H1 (cell line): ENCODE data around the gene FRMPD1. TPM values are rescaled to one million over a fixed set of nuclear protein-coding genes. Genes with fewer than 3 reads are reported as not detected.
A peak's percentile ranks its signal among the peaks of the same experiment; 100 is the strongest.

Experiments used
- CTCF ChIA-PET: fragments of 300-600 bp; sonication (Branson Sonifier 250); formaldehyde crosslinking; loops from one replicate; lab custom pipeline; 2021; ENCODE audit not compliant: partially characterized antibody; lab: Charles Lee
- POLR2A ChIA-PET: fragments of 300-600 bp; sonication (Branson Sonifier 250); formaldehyde crosslinking; loops from one replicate; lab custom pipeline; 2021; ENCODE audit warnings: inconsistent platforms; ENCODE audit not compliant: partially characterized antibody; lab: Charles Lee
- DNase-seq, 2 experiments: peaks; one replicate each; pipeline versions ENCODE4 v3.0.0 to v3.0.0-alpha.2; 2010 to 2022; ENCODE audit warnings: low spot score in 2 of 2, low read depth in 1 of 2, mixed read lengths in 1 of 2
- FAIRE-seq: peaks from 2 replicates; lab custom pipeline; 2011; peaks lifted over from hg19 to GRCh38; lab: Jason Lieb, UNC
- H2AFZ ChIP-seq: 2 replicates; pipeline ENCODE4 v1.8.1; 2012; ENCODE audit warnings: low read length, inconsistent platforms
- H2AK5ac ChIP-seq: 2 replicates; pipeline ENCODE4 v1.6.1; 2013; ENCODE audit warnings: low read depth, low read length
- H2BK120ac ChIP-seq: replicated peaks from 2 replicates; pipeline ENCODE3; 2013; ENCODE audit warnings: low read depth, low read length, inconsistent platforms
- H2BK12ac ChIP-seq: 2 replicates; pipeline ENCODE4 v1.6.1; 2013; ENCODE audit warnings: low read depth, low read length
- H2BK15ac ChIP-seq: 2 replicates; pipeline ENCODE4 v1.6.1; 2013; ENCODE audit warnings: low read length
- H2BK20ac ChIP-seq: 2 replicates; pipeline ENCODE4 v1.6.1; 2013; ENCODE audit warnings: low read length
- H2BK5ac ChIP-seq: 2 replicates; pipeline ENCODE4 v1.6.1; 2013; ENCODE audit warnings: low read depth, low read length
- H3K14ac ChIP-seq: 2 replicates; pipeline ENCODE4 v1.6.1; 2013; ENCODE audit warnings: inconsistent platforms; ENCODE audit not compliant: insufficient read length
- H3K18ac ChIP-seq: 2 replicates; pipeline ENCODE4 v1.6.1; 2013; ENCODE audit warnings: low read length; ENCODE audit errors: extremely low read depth
- H3K23ac ChIP-seq: 2 replicates; pipeline ENCODE4 v1.6.1; 2013; ENCODE audit warnings: inconsistent platforms; ENCODE audit not compliant: insufficient read length
- H3K23me2 ChIP-seq: 2 replicates; pipeline ENCODE4 v1.6.1; 2013; ENCODE audit warnings: low read depth, low read length
- H3K27ac ChIP-seq: 2 replicates; pipeline ENCODE4 v1.6.1; 2011; ENCODE audit warnings: low read depth, low read length, inconsistent platforms
- H3K27me3 ChIP-seq, 4 experiments: replicated peaks in 1 of 4; 1 replicate in 1 of 4; 2 replicates in 3 of 4; pipeline versions ENCODE4 v1.6.1 to v1.8.1; 2011 to 2013; ENCODE audit warnings: low read length in 3 of 4, mild to moderate bottlenecking in 3 of 4, inconsistent platforms in 2 of 4, mixed read lengths in 2 of 4, moderate library complexity in 1 of 4; ENCODE audit not compliant: control insufficient read depth in 3 of 4, insufficient read depth in 3 of 4; ENCODE audit errors: extremely low read depth in 1 of 4
- H3K36me3 ChIP-seq, 4 experiments: 2 replicates each; pipeline versions ENCODE4 v1.6.1 to v1.8.1; 2011 to 2013; ENCODE audit warnings: mild to moderate bottlenecking in 4 of 4, low read length in 3 of 4, moderate library complexity in 2 of 4, control low read depth in 1 of 4, inconsistent platforms in 1 of 4; ENCODE audit not compliant: insufficient read depth in 4 of 4, control insufficient read depth in 2 of 4
- H3K4ac ChIP-seq: replicated peaks from 2 replicates; pipeline ENCODE3; 2013; ENCODE audit warnings: low read length, low read depth, mixed read lengths, inconsistent platforms; ENCODE audit not compliant: insufficient read length
- H3K4me1 ChIP-seq, 4 experiments: replicated peaks in 1 of 4; 1 replicate in 1 of 4; 2 replicates in 3 of 4; pipeline versions ENCODE4 v1.6.1 to v1.8.1; 2011 to 2013; ENCODE audit warnings: low read length in 3 of 4, inconsistent platforms in 2 of 4, mixed read lengths in 1 of 4; ENCODE audit not compliant: insufficient read depth in 4 of 4, control insufficient read depth in 3 of 4
- H3K4me2 ChIP-seq, 2 experiments: 2 replicates each; pipeline versions ENCODE4 v1.6.1 to v1.8.1; 2011 to 2013; ENCODE audit warnings: low read depth in 2 of 2, low read length in 2 of 2, control low read depth in 1 of 2, inconsistent platforms in 1 of 2, mild to moderate bottlenecking in 1 of 2; ENCODE audit not compliant: insufficient read depth in 1 of 2
- H3K4me3 ChIP-seq, 4 experiments: fragments of 200-600, 300-600 bp in 1 of 4; sonication (generic), shearing (Covaris generic), sonication (Bioruptor Twin) in 1 of 4; 2 replicates each; pipeline versions ENCODE4 v1.5.1 to v1.8.1; 2011 to 2016; ENCODE audit warnings: low read length in 4 of 4, low read depth in 3 of 4, control low read depth in 2 of 4, inconsistent platforms in 2 of 4, mild to moderate bottlenecking in 2 of 4, mixed read lengths in 1 of 4, moderate library complexity in 1 of 4; ENCODE audit not compliant: insufficient read depth in 2 of 4; ENCODE audit errors: extremely low read depth in 1 of 4
- H3K56ac ChIP-seq: replicated peaks from 2 replicates; pipeline ENCODE3; 2013; ENCODE audit warnings: low read depth, mild to moderate bottlenecking, mixed read lengths, low read length, inconsistent platforms; ENCODE audit not compliant: insufficient read length
- H3K79me1 ChIP-seq: 2 replicates; pipeline ENCODE4 v1.6.1; 2013; ENCODE audit warnings: low read depth, low read length, control low read depth
- H3K79me2 ChIP-seq, 2 experiments: 2 replicates each; pipeline versions ENCODE4 v1.6.1 to v1.8.1; 2012 to 2013; ENCODE audit warnings: low read length in 2 of 2, mild to moderate bottlenecking in 2 of 2, inconsistent platforms in 1 of 2; ENCODE audit not compliant: insufficient read depth in 2 of 2, control insufficient read depth in 1 of 2
- H3K9ac ChIP-seq, 4 experiments: replicated peaks in 1 of 4; 1 replicate in 1 of 4; 2 replicates in 3 of 4; pipeline versions ENCODE4 v1.6.1 to v1.8.1; 2011 to 2013; ENCODE audit warnings: low read depth in 3 of 4, low read length in 3 of 4, control low read depth in 2 of 4, mild to moderate bottlenecking in 2 of 4, moderate library complexity in 2 of 4, inconsistent platforms in 1 of 4; ENCODE audit errors: extremely low read depth in 1 of 4
- H3K9me3 ChIP-seq, 2 experiments: 2 replicates each; pipeline versions ENCODE4 v1.6.1 to v1.8.1; 2012 to 2013; ENCODE audit warnings: mild to moderate bottlenecking in 2 of 2, moderate library complexity in 2 of 2, control low read depth in 1 of 2, inconsistent platforms in 1 of 2, low read depth in 1 of 2, low read length in 1 of 2, mixed read lengths in 1 of 2; ENCODE audit not compliant: insufficient read depth in 2 of 2
- H4K20me1 ChIP-seq, 2 experiments: replicated peaks in 1 of 2; 2 replicates each; pipeline versions ENCODE3 to v1.8.1; 2011 to 2013; ENCODE audit warnings: inconsistent platforms in 2 of 2, low read length in 2 of 2, mild to moderate bottlenecking in 1 of 2; ENCODE audit not compliant: insufficient read depth in 2 of 2, control insufficient read depth in 1 of 2
- H4K5ac ChIP-seq: 2 replicates; pipeline ENCODE4 v1.6.1; 2013; ENCODE audit warnings: low read length, low read depth, mixed read lengths, inconsistent platforms; ENCODE audit not compliant: insufficient read length
- H4K8ac ChIP-seq: 2 replicates; pipeline ENCODE4 v1.8.0; 2013; ENCODE audit warnings: mild to moderate bottlenecking, moderate library complexity, low read length, inconsistent platforms; ENCODE audit not compliant: insufficient read depth; ENCODE audit errors: extremely low read depth
- H4K91ac ChIP-seq: replicated peaks from 2 replicates; pipeline ENCODE3; 2013; ENCODE audit warnings: low read length, mixed read lengths, inconsistent platforms; ENCODE audit not compliant: insufficient read length
- ATF2 ChIP-seq: IDR thresholded peaks from 2 replicates; pipeline ENCODE4 v1.6.1; 2012; ENCODE audit warnings: low read length, inconsistent platforms
- NANOG ChIP-seq: IDR thresholded peaks from 2 replicates; pipeline ENCODE4 v1.6.1; 2011; ENCODE audit warnings: low read length, low read depth, mild to moderate bottlenecking, inconsistent platforms; ENCODE audit not compliant: insufficient read depth, poor library complexity, severe bottlenecking
- NRF1 ChIP-seq: IDR thresholded peaks from 2 replicates; pipeline ENCODE4 v1.6.1; 2011; ENCODE audit warnings: mild to moderate bottlenecking, low read depth, low read length, improper control_type of control experiment
- RNF2 ChIP-seq: fragments of 200-900, 300-1000 bp; sonication (generic); IDR thresholded peaks from 2 replicates; pipeline ENCODE4 v1.7.1; 2016; ENCODE audit warnings: borderline replicate concordance, low read depth, mild to moderate bottlenecking, antibody characterized with exemption, low read length; ENCODE audit not compliant: poor library complexity, severe bottlenecking; ENCODE audit errors: missing control alignments
- TEAD4 ChIP-seq: IDR thresholded peaks from 2 replicates; pipeline ENCODE4 v1.6.1; 2012; ENCODE audit warnings: low read depth, low read length, inconsistent platforms, mixed read lengths
- WGBS, 2 experiments: shearing (Covaris generic) in 1 of 2; methylation state at CpG; one replicate each; pipeline versions ENCODE4 v1.1.6 to v1.1.7; 2013 to 2015; ENCODE audit warnings: low lambda C conversion rate in 2 of 2, mixed read lengths in 2 of 2, inconsistent platforms in 1 of 2, low coverage in 1 of 2, missing lambda C conversion rate in 1 of 2; ENCODE audit not compliant: insufficient replicate concordance in 2 of 2, insufficient coverage in 1 of 2, insufficient read length in 1 of 2; ENCODE audit errors: extremely low coverage in 1 of 2, missing lambda C conversion rate in 1 of 2; 5-methylcytosine and 5-hydroxymethylcytosine counted together
- polyA plus RNA-seq, 7 experiments: library from polyadenylated mRNA; depleted of rRNA in 3 of 7; stranded (reverse) in 5 of 7; unstranded in 2 of 7; fragments of >200 nt in 5 of 7; fragments of 200-250 nt in 2 of 7; gene quantifications; 1 replicate in 5 of 7; 2 replicates in 1 of 7; 4 replicates in 1 of 7; pipeline versions ENCODE4 v1.2.1 to v1.2.3, GENCODE V29; 2011 to 2013; ENCODE audit warnings: missing spikeins in 2 of 7, mixed read lengths in 2 of 7
- total RNA-seq: library from RNA; stranded (reverse); fragmentation: NEBNext Ultra II Directional; extraction: Animal tissue kit (Norgen Biotek cat#: 25700); gene quantifications from 2 replicates; pipeline ENCODE4 v1.2.1, GENCODE V29; 2021

The FRMPD1 gene
- total and polyA plus RNA-seq, 2 of the 8 experiments (the other 6 are each of a cell fraction or from before 2014, with no cell fraction given) = 0.27 to 0.32 TPM

- Histone ChIP-seq H3K23ac (no peak overlapping the region), H4K8ac (no peak overlapping the region), H3K27ac (no peak overlapping the region), H2AK5ac (no peak overlapping the region), H2BK120ac (no peak overlapping the region), H2BK20ac (no peak overlapping the region), H3K36me3 (no peaks in the 10 kb centered on the region), H4K5ac (no peak overlapping the region), H3K56ac (no peak overlapping the region), H3K14ac (no peak overlapping the region), H3K23me2 (0 out of 2 replicates have a peak, but pooled peaks cover 1% of the 10 kb centered on the region), H3K18ac (no peak overlapping the region), H3K27me3 (no peaks in the 10 kb centered on the region), H3K9ac (no peak overlapping the region), H3K4ac (no peak overlapping the region), H2BK12ac (no peak overlapping the region), H3K79me2 (no peaks in the 10 kb centered on the region), H3K9me3 (no peaks in the 10 kb centered on the region), H3K4me2 (no peak overlapping the region), H4K91ac (no peak overlapping the region), H3K4me1 (peaks cover 0 to 14% (median 3%) of the 10 kb centered on the region in 4 experiments; a peak in 4 of 7 replicates), H3K4me3 (no peak overlapping the region), H4K20me1 (no peaks in the 10 kb centered on the region), H3K79me1 (no peaks in the 10 kb centered on the region), H2BK5ac (no peak overlapping the region), H2AFZ (no peak overlapping the region), H2BK15ac (no peak overlapping the region)
- CTCF ChIA-PET = no interaction called here
- no peak for TF ChIP-seq NRF1
- no peak for TF ChIP-seq RNF2
- no peak for TF ChIP-seq NANOG
- TF ChIP-seq TEAD4 = no peak
- TF ChIP-seq ATF2 = no peak
- 88% methylated on average over 3 of the region's 3 CpGs; no CpG with 5 or more reads in 1 of the 2 experiments for WGBS, 2 experiments
- DNase-seq = no peak
- peak; percentile 42 for FAIRE-seq
- POLR2A ChIA-PET = interaction anchor here (1.1 kb wide), 1 partner anchor 245 kb away, joined by 3 read pairs; no protein-coding TSS in a partner anchor
Observed at GRCh38 chr9:37730256-37730655, 79.5 kb downstream of the FRMPD1 start.
